ENCODE data around the gene GARIN5B. TPM values are rescaled to one million over a fixed set of nuclear protein-coding genes. Genes with fewer than 3 reads are reported as not detected.

GARIN5B gene
- total RNA-seq, 2 experiments from 2014 or later: not detected

DNA sequence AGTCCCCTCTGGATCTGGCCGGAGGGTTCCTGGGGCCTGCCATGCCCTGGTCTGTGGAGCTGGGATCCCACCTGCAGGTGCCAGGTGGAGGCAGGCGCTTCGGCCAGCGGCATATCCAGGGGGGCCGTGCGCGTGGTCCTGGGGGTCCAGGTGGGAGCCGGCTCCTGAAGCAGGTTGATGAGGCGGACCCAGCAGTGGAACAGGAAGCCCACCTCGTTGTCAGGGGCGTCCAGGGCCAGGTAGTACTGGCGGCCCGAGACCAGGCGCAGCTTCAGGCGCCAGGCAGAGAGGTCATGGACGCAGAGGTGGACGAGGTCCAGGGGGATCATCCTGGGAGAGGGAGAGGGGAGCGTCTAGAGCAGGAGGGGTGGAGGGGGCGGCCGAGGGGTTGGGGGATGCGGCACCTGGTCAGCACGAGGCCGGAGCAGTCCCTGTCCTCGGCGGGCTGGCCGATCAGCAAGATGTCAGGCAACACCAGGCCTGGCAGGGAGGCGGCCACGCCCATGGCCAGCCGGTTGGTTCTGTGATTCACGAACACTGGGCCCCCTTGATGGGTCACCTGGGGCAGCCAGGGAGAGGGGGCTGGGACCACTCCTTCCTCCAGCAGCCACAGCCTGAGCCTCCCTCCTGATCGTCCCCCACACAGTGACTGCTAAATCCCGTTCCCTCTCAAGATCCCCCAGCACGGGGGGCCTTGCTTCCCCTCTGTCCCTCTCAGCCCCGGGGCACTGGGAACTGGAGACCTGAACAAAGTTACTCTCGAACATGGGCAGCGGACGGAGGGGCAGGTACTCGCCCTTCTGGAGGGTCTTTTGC lies 678 bp downstream of the GARIN5B start:
- intact Hi-C loops (cut with micrococcal nuclease): no loop called here
- Mint-ChIP-seq H3K27me3 (ENCODE audit: low read depth) (peaks cover 7% of the 10 kb centered on the region), H3K4me1 (ENCODE audit: low read depth) (no peaks in the 10 kb centered on the region)

GRCh38 chr19:55360902-55361301 lies 2.2 kb downstream of the GARIN5B start:
- no peaks in the 10 kb centered on the region for H3K4me1 Mint-ChIP-seq (ENCODE audit: low read depth)
- no peak for DNase-seq
- peaks cover 8% of the 10 kb centered on the region for H3K27me3 Mint-ChIP-seq (ENCODE audit: low read depth)
- H3K9me3 Mint-ChIP-seq: no peaks in the 10 kb centered on the region
- H3K27ac Mint-ChIP-seq: no peak overlapping the region
- no peak overlapping the region for H3K4me3 Mint-ChIP-seq
- intact Hi-C loops (cut with micrococcal nuclease): no loop called here
- H3K36me3 Mint-ChIP-seq (ENCODE audit: low read depth): no peaks in the 10 kb centered on the region
- CTCF ChIA-PET: no interaction called here

More for the DNA sequence above, 678 bp downstream of the GARIN5B start:
- no peak overlapping the region for H3K4me3 Mint-ChIP-seq
- H3K36me3 Mint-ChIP-seq (ENCODE audit: low read depth): no peaks in the 10 kb centered on the region
- DNase-seq: no peak
- H3K27ac Mint-ChIP-seq: no peak overlapping the region
- CTCF ChIA-PET: no interaction called here
- no peaks in the 10 kb centered on the region for H3K9me3 Mint-ChIP-seq

GRCh38 chr19:55358943-55359908 lies 3.8 kb downstream of the GARIN5B start:
- no peak overlapping the region for H3K27ac Mint-ChIP-seq
- no peaks in the 10 kb centered on the region for H3K36me3 Mint-ChIP-seq (ENCODE audit: low read depth)
- H3K4me1 Mint-ChIP-seq (ENCODE audit: low read depth): no peaks in the 10 kb centered on the region
- H3K9me3 Mint-ChIP-seq: no peaks in the 10 kb centered on the region
- CTCF ChIA-PET: interaction anchor here (1.1 kb wide), 1 partner anchor 20 kb away, joined by 3 read pairs; the partner anchor contains the start of gene KMT5C
- H3K27me3 Mint-ChIP-seq (ENCODE audit: low read depth): peaks cover 14% of the 10 kb centered on the region
- no peak overlapping the region for H3K4me3 Mint-ChIP-seq
- no peak for DNase-seq
- intact Hi-C loops (cut with micrococcal nuclease): no loop called here

DNA sequence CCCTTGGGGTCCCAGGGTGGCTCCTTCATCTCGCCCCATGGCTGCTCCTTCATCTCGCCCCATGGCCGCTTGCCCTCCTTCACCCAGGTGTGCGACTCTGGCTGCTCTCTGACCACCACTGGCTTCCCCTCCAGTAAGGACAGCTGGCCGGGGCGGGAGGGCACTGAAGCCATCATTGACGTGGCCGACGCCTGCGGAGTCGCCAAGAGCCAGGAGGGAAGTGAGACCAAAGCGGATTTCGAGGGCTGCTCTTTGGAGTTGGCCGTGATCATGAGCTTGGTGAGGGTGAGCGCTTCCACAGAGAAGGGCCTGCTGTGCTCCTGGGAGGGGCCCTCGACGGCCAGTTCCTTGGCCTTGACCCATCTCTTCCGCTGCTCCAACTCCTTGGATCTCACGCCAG lies 4.6 kb downstream of the GARIN5B start:
- no peaks in the 10 kb centered on the region for H3K36me3 Mint-ChIP-seq (ENCODE audit: low read depth)
- no peak overlapping the region for H3K4me3 Mint-ChIP-seq
- CTCF ChIA-PET: interaction anchor here (1.1 kb wide), 1 partner anchor 19 kb away, joined by 3 read pairs; the partner anchor contains the start of gene KMT5C
- no peak overlapping the region for H3K27ac Mint-ChIP-seq
- H3K27me3 Mint-ChIP-seq (ENCODE audit: low read depth): peaks cover 18% of the 10 kb centered on the region
- H3K9me3 Mint-ChIP-seq: no peaks in the 10 kb centered on the region
- intact Hi-C loops (cut with micrococcal nuclease): no loop called here
- DNase-seq: no peak
- peaks cover 4% of the 10 kb centered on the region for H3K4me1 Mint-ChIP-seq (ENCODE audit: low read depth)

GRCh38 chr19:55355213-55355821 lies 7.7 kb downstream of the GARIN5B start:
- H3K4me3 Mint-ChIP-seq: peak overlapping the region; percentile 3
- peaks cover 15% of the 10 kb centered on the region for H3K4me1 Mint-ChIP-seq (ENCODE audit: low read depth)
- no peaks in the 10 kb centered on the region for H3K36me3 Mint-ChIP-seq (ENCODE audit: low read depth)
- H3K27me3 Mint-ChIP-seq (ENCODE audit: low read depth): peaks cover 49% of the 10 kb centered on the region
- CTCF ChIA-PET: no interaction called here
- H3K27ac Mint-ChIP-seq: no peak overlapping the region
- H3K9me3 Mint-ChIP-seq: no peaks in the 10 kb centered on the region
- no peak for DNase-seq
- intact Hi-C loops (cut with micrococcal nuclease): no loop called here

DNA sequence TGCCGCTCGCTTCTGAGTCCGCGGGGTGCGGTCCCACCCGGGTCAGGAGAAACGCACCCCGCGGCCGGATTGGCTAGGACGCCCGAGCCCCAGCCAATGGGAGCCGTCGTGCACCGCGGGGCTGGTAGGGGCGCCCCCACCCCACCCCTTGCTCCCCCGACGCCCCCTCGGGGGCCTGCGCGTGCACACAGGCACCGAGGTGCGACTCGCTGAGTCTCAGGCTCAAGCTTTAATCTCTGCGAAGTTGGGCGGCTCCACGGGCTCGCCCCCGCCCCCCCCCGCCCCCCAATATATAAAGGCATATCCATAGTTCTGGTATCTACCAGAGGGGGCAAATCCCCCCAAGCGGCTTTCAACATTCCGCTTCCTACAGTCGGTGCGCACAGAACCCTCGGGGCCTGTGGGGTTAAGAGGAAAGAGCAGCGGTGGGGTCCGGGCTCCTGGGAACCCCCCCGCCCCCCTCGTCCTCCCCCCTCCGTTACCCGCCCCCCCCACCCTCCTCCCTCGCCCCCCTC lies 8.3 kb downstream of the GARIN5B start, which contains the start of gene COX6B2:
Gene COX6B2, minus strand, starts transcription at position 22 of the 515 bp plus-strand sequence. CDS start 198 bp downstream, outside the sequence.
- Mint-ChIP-seq H3K36me3 (ENCODE audit: low read depth) (no peaks in the 10 kb centered on the region), H3K27ac (no peak within 1 kb of the TSS), H3K4me1 (ENCODE audit: low read depth) (peaks cover 15% of the 10 kb centered on the region), H3K27me3 (ENCODE audit: low read depth) (peaks cover 49% of the 10 kb centered on the region), H3K4me3 (peak within 1 kb of the TSS; percentile 73), H3K9me3 (no peaks in the 10 kb centered on the region)
- intact Hi-C loops (cut with micrococcal nuclease): loop anchor here (1.0 to 5.0 kb wide), 2 partner anchors 15 to 52 kb away; partner anchors contain the start of gene KMT5C
- CTCF ChIA-PET: no interaction called here
- no peak for DNase-seq

GRCh38 chr19:55353803-55354697 lies 9.0 kb downstream of the GARIN5B start:
- Mint-ChIP-seq H3K9me3 (no peaks in the 10 kb centered on the region), H3K27me3 (ENCODE audit: low read depth) (peaks cover 49% of the 10 kb centered on the region), H3K4me3 (peak overlapping the region; percentile 73), H3K27ac (no peak overlapping the region), H3K4me1 (ENCODE audit: low read depth) (peaks cover 15% of the 10 kb centered on the region), H3K36me3 (ENCODE audit: low read depth) (no peaks in the 10 kb centered on the region)
- DNase-seq: peak; percentile 76
- intact Hi-C loops (cut with micrococcal nuclease): loop anchor here (1.0 to 5.0 kb wide), 2 partner anchors 15 to 52 kb away; partner anchors contain the start of gene KMT5C
- CTCF ChIA-PET: no interaction called here

DNA sequence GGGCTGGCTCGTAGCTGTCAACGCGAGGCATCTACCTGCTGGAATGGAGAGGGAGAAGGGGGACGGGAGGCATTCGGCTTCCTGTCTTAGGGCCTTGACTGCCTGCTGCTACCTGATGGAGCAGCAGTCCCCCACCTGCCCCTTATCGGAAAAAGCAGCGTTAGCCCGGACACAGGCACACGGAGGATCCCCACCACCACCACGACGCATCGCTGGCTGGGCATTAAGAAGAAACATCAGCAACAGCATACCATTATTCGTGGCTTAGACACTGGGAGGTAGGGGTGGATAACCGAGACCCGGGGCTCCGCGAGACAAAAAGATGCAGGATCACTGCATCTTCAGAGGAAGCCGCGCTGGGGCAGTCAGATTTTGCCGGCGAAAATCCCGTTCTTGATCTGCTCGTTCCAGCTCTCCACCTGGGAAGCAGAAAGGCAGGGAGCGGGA lies 9.7 kb downstream of the GARIN5B start:
- CTCF ChIA-PET: no interaction called here
- no peak for DNase-seq
- intact Hi-C loops (cut with micrococcal nuclease): loop anchor here (5.0 kb wide), 1 partner anchor 51 kb away; no protein-coding TSS in a partner anchor
- no peak overlapping the region for H3K27ac Mint-ChIP-seq
- H3K4me1 Mint-ChIP-seq (ENCODE audit: low read depth): peaks cover 15% of the 10 kb centered on the region
- peak overlapping the region; percentile 73 for H3K4me3 Mint-ChIP-seq
- no peaks in the 10 kb centered on the region for H3K9me3 Mint-ChIP-seq
- no peaks in the 10 kb centered on the region for H3K36me3 Mint-ChIP-seq (ENCODE audit: low read depth)
- peaks cover 49% of the 10 kb centered on the region for H3K27me3 Mint-ChIP-seq (ENCODE audit: low read depth)

DNA sequence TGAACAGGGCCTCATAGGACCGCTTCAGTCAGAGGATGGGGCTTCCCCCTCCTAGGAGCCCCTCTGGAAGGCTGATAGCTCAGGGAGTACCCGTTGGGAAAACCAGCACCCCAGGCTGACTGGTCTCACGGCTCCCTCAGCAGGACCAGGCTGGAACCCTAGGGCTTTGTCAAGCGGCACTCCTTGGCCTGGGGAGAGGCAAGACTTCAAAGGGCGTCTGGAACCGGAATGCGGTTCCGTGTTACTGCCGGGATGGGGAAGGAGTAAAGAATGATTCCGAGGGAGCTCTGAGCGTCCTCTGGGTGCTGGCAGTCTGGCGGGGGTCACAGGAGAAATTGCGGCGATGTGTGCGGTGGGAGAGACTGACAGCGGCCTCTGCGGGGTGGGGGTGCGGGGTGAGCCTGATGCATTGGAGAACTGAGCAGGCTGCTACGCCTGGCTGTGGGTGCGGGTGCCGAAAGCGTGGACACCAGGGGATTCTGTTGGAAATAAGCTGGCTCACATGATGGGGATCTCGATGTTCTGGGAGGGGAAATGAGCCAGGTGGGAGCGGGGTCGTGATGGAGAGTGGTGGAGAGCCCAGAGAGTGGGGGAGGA lies 10.4 kb downstream of the GARIN5B start:
- Mint-ChIP-seq H3K27ac (no peak overlapping the region), H3K4me1 (ENCODE audit: low read depth) (peaks cover 15% of the 10 kb centered on the region), H3K36me3 (ENCODE audit: low read depth) (no peaks in the 10 kb centered on the region), H3K4me3 (peak overlapping the region; percentile 10), H3K9me3 (no peaks in the 10 kb centered on the region), H3K27me3 (ENCODE audit: low read depth) (peaks cover 47% of the 10 kb centered on the region)
- DNase-seq: no peak
- CTCF ChIA-PET: interaction anchor here (0.6 to 0.8 kb wide), 2 partner anchors 25 to 32 kb away, joined by 3 read pairs; partner anchors contain the start of gene TMEM238
- intact Hi-C loops (cut with micrococcal nuclease): loop anchor here (5.0 kb wide), 1 partner anchor 50 kb away; no protein-coding TSS in a partner anchor

- DNase-seq: no peak
- H3K9me3 Mint-ChIP-seq: no peaks in the 10 kb centered on the region
- intact Hi-C loops (cut with micrococcal nuclease): loop anchor here (5.0 kb wide), 1 partner anchor 50 kb away; no protein-coding TSS in a partner anchor
- CTCF ChIA-PET: interaction anchor here (0.8 kb wide), 1 partner anchor 32 kb away, joined by 3 read pairs; the partner anchor contains the start of gene TMEM238
- peaks cover 42% of the 10 kb centered on the region for H3K27me3 Mint-ChIP-seq (ENCODE audit: low read depth)
- peaks cover 15% of the 10 kb centered on the region for H3K4me1 Mint-ChIP-seq (ENCODE audit: low read depth)
- no peaks in the 10 kb centered on the region for H3K36me3 Mint-ChIP-seq (ENCODE audit: low read depth)
- no peak overlapping the region for H3K27ac Mint-ChIP-seq
- no peak overlapping the region for H3K4me3 Mint-ChIP-seq
Measured at GRCh38 chr19:55352040-55352439, 11.0 kb downstream of the GARIN5B start.
